Psoas muscle (tissue), 8 donors: Measurements from ENCODE around the gene SPATA2L. TPM values are rescaled to one million over a fixed set of nuclear protein-coding genes. Genes with fewer than 3 reads are reported as not detected.

Experiments
- ATAC-seq, 4 donors: fragments of 200-7000 bp; cut with Tn5 transposase; one replicate each; pipeline ENCODE4 v1.9.1; 2020; ENCODE audit warnings: moderate library complexity in 3 of 4, mild to moderate bottlenecking in 2 of 4
- DNase-seq, 2 donors: peaks; one replicate each; pipeline ENCODE4 v3.0.0-alpha.2; 2020
- H3K27ac ChIP-seq: fragments of 200-600 bp; one replicate; pipeline ENCODE4 v1.8.0; 2022
- H3K27me3 ChIP-seq, 3 donors: fragments of 200-600 bp in 1 of 3; one replicate each; pipeline versions ENCODE4 v1.6.1 to v1.8.0; 2013 to 2022; ENCODE audit warnings: low read length in 2 of 3, mild to moderate bottlenecking in 2 of 3, moderate library complexity in 1 of 3; ENCODE audit not compliant: insufficient read depth in 3 of 3
- H3K36me3 ChIP-seq, 2 donors: fragments of 200-600 bp in 1 of 2; one replicate each; pipeline versions ENCODE4 v1.6.1 to v1.8.0; 2013 to 2022; ENCODE audit warnings: low read depth in 1 of 2, mild to moderate bottlenecking in 1 of 2, moderate library complexity in 1 of 2; ENCODE audit not compliant: insufficient read depth in 1 of 2
- H3K4me1 ChIP-seq: fragments of 200-600 bp; one replicate; pipeline ENCODE4 v1.8.0; 2022
- H3K4me3 ChIP-seq: fragments of 200-600 bp; one replicate; pipeline ENCODE4 v1.8.0; 2022; ENCODE audit warnings: mild to moderate bottlenecking
- H3K9me3 ChIP-seq: fragments of 200-600 bp; one replicate; pipeline ENCODE4 v1.8.0; 2022
- WGBS, 3 donors: extraction: QIAGEN DNeasy Blood & Tissue Kit; methylation state at CpG; one replicate each; pipeline versions ENCODE4 v1.1.6 to v1.1.7; 2013; 5-methylcytosine and 5-hydroxymethylcytosine counted together
- intact Hi-C, 2 donors: fragments of 100-400 bp; cut with DNase I; formaldehyde crosslinking; loops; one replicate each; pipeline versions ENCODE4 v1.11.0 to v1.14.2; 2022
- polyA plus RNA-seq, 3 donors: library from polyadenylated mRNA; stranded (reverse); fragments of 200-250 nt; gene quantifications; one replicate each; pipeline ENCODE4 v1.2.3, GENCODE V29; 2013
- total RNA-seq, 4 donors: library from RNA; stranded (reverse); fragmentation: NEBNext Ultra II Directional in 2 of 4; extraction: Animal tissue kit (Norgen Biotek cat#: 25700) in 2 of 4; gene quantifications; one replicate each; pipeline versions ENCODE4 v1.2.1 to v1.2.4, GENCODE V29; 2021 to 2023
- TF ChIP-seq, protein P1 (sequence below): fragments of 200-600 bp; IDR thresholded peaks from one replicate; pipeline ENCODE4 v1.8.0; 2022; ENCODE audit warnings: antibody characterized with exemption
- donor health status: healthy with polysubstance abuse.
- donor health status: DM: no; HTN: no; CAD: no; lungs with moderate emphysema.
- donor health status: Bipolar disorder and iron deficiency.
- donor health status: healthy.
- donor health status: DM: yes; HTN: yes; CAD: no.
- donor health status: DM: no; HTN: no; CAD: no.
- donor health status: DM: no; HTN: no; CAD: no.
- donor health status: DM: yes; HTN: yes; CAD: no.

The SPATA2L gene
- total and polyA plus RNA-seq, 7 donors = 0.56 to 5.9 (median 1.3) TPM

DNA sequence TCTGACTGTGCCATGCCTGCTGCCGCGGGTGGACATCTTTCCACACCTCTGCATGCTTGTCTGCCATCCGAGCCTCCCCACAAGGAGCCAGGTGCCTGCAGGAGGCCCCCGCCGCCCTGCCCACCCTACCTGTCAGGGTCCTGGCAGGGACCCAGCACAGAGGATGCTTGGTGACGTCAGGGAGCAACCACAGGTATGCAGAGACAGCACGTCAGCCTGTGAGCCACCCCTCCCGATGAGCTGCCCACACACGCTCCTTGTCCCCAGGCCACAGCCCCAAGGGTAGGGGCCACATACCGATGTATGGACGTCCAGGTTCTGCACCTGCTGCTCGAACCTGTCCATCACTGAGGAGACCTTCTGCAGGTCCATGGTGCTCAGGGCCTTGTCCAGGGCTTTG, 54.6 kb downstream of the SPATA2L start:
- Histone ChIP-seq H3K4me1 (no peaks in the 10 kb centered on the region), H3K36me3 (peaks cover 6 to 52% of the 10 kb centered on the region in 2 donors), H3K27ac (no peak overlapping the region), H3K27me3 (no peaks in the 10 kb centered on the region), H3K4me3 (no peak overlapping the region), H3K9me3 (no peaks in the 10 kb centered on the region)
- WGBS, 3 donors = 90 to 97% (median 90%) methylated on average over 12 of the region's 12 CpGs
- intact Hi-C loops = no loop called here
- DNase-seq (no peak), ATAC-seq (no peak)
- TF ChIP-seq, protein P1, sequence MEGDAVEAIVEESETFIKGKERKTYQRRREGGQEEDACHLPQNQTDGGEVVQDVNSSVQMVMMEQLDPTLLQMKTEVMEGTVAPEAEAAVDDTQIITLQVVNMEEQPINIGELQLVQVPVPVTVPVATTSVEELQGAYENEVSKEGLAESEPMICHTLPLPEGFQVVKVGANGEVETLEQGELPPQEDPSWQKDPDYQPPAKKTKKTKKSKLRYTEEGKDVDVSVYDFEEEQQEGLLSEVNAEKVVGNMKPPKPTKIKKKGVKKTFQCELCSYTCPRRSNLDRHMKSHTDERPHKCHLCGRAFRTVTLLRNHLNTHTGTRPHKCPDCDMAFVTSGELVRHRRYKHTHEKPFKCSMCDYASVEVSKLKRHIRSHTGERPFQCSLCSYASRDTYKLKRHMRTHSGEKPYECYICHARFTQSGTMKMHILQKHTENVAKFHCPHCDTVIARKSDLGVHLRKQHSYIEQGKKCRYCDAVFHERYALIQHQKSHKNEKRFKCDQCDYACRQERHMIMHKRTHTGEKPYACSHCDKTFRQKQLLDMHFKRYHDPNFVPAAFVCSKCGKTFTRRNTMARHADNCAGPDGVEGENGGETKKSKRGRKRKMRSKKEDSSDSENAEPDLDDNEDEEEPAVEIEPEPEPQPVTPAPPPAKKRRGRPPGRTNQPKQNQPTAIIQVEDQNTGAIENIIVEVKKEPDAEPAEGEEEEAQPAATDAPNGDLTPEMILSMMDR = no peak

Other genes with a start within 250 kb of the SPATA2L start
- gene ANKRD11, start 211.1 kb downstream of the SPATA2L start, total RNA-seq = 10 to 100 TPM; 52.3 to 72.8 (median 63.8) TPM
- 10 to 100 TPM; 22.3 to 57.9 (median 43.3) TPM for gene ANKRD11, start 211.1 kb downstream of the SPATA2L start, polyA plus RNA-seq
- 10 to 100 TPM; 66.8 to 92.3 (median 87.3) TPM for gene SPG7, start 193.3 kb downstream of the SPATA2L start, total RNA-seq
- 10 to 100 TPM; 57.5 to 95.3 (median 79.3) TPM for gene SPG7, start 193.3 kb downstream of the SPATA2L start, polyA plus RNA-seq
- gene RPL13, start 141.0 kb downstream of the SPATA2L start, total RNA-seq = 1,000 to 10,000 TPM; 1,039 to 1,769 (median 1,553) TPM
- gene RPL13, start 141.0 kb downstream of the SPATA2L start, polyA plus RNA-seq = 1,000 to 10,000 TPM; 2,989 to 7,334 (median 5,467) TPM
- gene CPNE7, start 125.9 kb downstream of the SPATA2L start, total RNA-seq = not detected
- under 1 TPM in 2 of 3 donors, not detected in 1; 0.08 to 0.21 TPM for gene CPNE7, start 125.9 kb downstream of the SPATA2L start, polyA plus RNA-seq
- not detected for gene DPEP1, start 88.1 kb downstream of the SPATA2L start, total RNA-seq
- under 1 TPM in 2 of 3 donors, not detected in 1; 0.04 to 0.16 TPM for gene DPEP1, start 88.1 kb downstream of the SPATA2L start, polyA plus RNA-seq
- gene CHMP1A, start 44.0 kb downstream of the SPATA2L start, total RNA-seq = 10 to 100 TPM; 42.2 to 49.9 (median 45.9) TPM
- gene CHMP1A, start 44.0 kb downstream of the SPATA2L start, polyA plus RNA-seq = 10 to 100 TPM; 49.9 to 91.9 (median 68.2) TPM
- 1 to 10 TPM; 1.2 to 3.0 (median 2.5) TPM for gene SPATA33, start 43.9 kb downstream of the SPATA2L start, total RNA-seq
- gene SPATA33, start 43.9 kb downstream of the SPATA2L start, polyA plus RNA-seq = 1 to 10 TPM; 2.3 to 8.2 (median 4.8) TPM
- gene CDK10, start 15.0 kb downstream of the SPATA2L start, total RNA-seq = 10 to 100 TPM; 23.0 to 33.5 (median 28.7) TPM
- gene CDK10, start 15.0 kb downstream of the SPATA2L start, polyA plus RNA-seq = 10 to 100 TPM; 31.5 to 47.8 (median 35.6) TPM
- gene VPS9D1, start 19.2 kb upstream of the SPATA2L start, total RNA-seq = 1 to 10 TPM; 3.7 to 7.0 (median 5.6) TPM
- 10 to 100 TPM in 1 of 3 donors, 1 to 10 TPM in 2; 4.0 to 10.3 (median 5.2) TPM for gene VPS9D1, start 19.2 kb upstream of the SPATA2L start, polyA plus RNA-seq
- 10 to 100 TPM; 11.5 to 13.6 (median 11.7) TPM for gene ZNF276, start 19.8 kb upstream of the SPATA2L start, total RNA-seq
- gene ZNF276, start 19.8 kb upstream of the SPATA2L start, polyA plus RNA-seq = 10 to 100 TPM in 1 of 3 donors, 1 to 10 TPM in 2; 7.6 to 11.1 (median 9.9) TPM
- 1 to 10 TPM in 2 of 4 donors, under 1 TPM in 2; 0.79 to 1.1 (median 0.96) TPM for gene FANCA, start 114.9 kb upstream of the SPATA2L start, total RNA-seq
- gene FANCA, start 114.9 kb upstream of the SPATA2L start, polyA plus RNA-seq = 1 to 10 TPM; 2.2 to 3.7 (median 2.3) TPM
- under 1 TPM in 3 of 4 donors, not detected in 1; 0.14 to 0.47 (median 0.22) TPM for gene SPIRE2, start 126.8 kb upstream of the SPATA2L start, total RNA-seq
- under 1 TPM; 0.18 to 0.48 (median 0.27) TPM for gene SPIRE2, start 126.8 kb upstream of the SPATA2L start, polyA plus RNA-seq
- 10 to 100 TPM; 57.6 to 93.6 (median 89.8) TPM for gene TCF25, start 171.9 kb upstream of the SPATA2L start, total RNA-seq
- gene TCF25, start 171.9 kb upstream of the SPATA2L start, polyA plus RNA-seq = 10 to 100 TPM; 46.1 to 54.8 (median 50.7) TPM
- gene MC1R, start 217.2 kb upstream of the SPATA2L start, total RNA-seq = 1 to 10 TPM in 1 of 4 donors, under 1 TPM in 3; 0.67 to 1.1 (median 0.88) TPM
- gene MC1R, start 217.2 kb upstream of the SPATA2L start, polyA plus RNA-seq = 1 to 10 TPM in 1 of 3 donors, under 1 TPM in 2; 0.18 to 1.8 (median 0.18) TPM
- gene TUBB3, start 221.6 kb upstream of the SPATA2L start, total RNA-seq = 1 to 10 TPM in 1 of 4 donors, under 1 TPM in 1, not detected in 2; 0.30 to 1.3 TPM
- 1 to 10 TPM in 1 of 3 donors, under 1 TPM in 2; 0.17 to 2.4 (median 0.47) TPM for gene TUBB3, start 221.6 kb upstream of the SPATA2L start, polyA plus RNA-seq
- gene DEF8, start 247.1 kb upstream of the SPATA2L start, total RNA-seq = 10 to 100 TPM; 16.2 to 28.5 (median 25.2) TPM
- gene DEF8, start 247.1 kb upstream of the SPATA2L start, polyA plus RNA-seq = 10 to 100 TPM; 22.2 to 38.3 (median 25.5) TPM